HFF-Myc (cell line): Measurements from ENCODE around the gene CNIH2.

ENCODE experiments used
- DNase-seq: peaks from one replicate; pipeline ENCODE4 v3.0.0-alpha.2; 2011; ENCODE audit warnings: low read depth; ENCODE audit errors: extremely low read depth
- H3K4me3 ChIP-seq: replicated peaks from 2 replicates; pipeline ENCODE4 v1.5.1; 2011; ENCODE audit warnings: low read depth, mild to moderate bottlenecking, control low read depth, low read length
- CTCF ChIP-seq: IDR thresholded peaks from 2 replicates; pipeline ENCODE4 v1.5.1; 2012; ENCODE audit warnings: mild to moderate bottlenecking, low read depth, low read length, control low read depth; ENCODE audit errors: missing control alignments

CNIH2 gene

DNA sequence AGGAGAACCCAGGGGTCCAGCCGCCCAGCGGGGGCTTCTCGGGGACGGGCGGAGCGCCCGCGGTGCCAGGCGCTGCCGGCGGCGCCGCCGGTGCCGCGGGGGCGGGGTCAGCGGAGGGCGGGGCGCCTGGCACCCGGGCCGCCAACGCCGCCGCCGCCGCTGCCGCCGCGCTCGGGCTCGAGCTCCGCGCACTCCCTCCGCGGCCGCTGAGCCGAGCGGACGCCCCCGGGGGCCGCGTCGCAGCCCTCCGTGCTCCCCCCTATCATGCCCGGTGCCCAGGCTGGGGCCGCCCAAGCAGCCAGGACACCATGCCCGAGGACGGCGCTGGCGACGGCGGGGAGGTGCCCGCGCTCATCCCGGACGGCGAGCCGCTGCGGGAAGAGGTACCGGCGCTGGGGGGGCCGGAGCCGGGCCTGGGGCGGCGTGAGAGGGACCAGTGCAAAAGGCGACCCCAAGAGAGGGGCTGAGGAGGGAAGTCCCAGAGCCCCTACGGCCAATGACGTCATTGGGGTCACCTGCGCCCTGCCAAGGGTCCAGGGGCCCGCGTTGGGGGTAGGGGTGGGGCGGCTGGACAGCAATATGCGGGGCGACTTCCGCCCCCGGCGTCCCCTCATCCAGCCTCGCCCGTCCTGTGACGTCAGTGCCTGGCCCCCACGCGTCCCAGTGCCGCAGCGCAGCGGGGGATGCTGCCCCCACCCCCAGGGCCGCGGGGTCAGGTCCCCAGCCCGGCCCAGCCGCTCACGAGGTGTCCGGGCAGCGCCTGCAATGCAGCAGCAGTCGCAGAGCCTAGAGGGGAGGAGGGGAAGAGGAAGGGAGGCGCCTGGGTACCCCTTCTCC lies 13.9 kb downstream of the CNIH2 start, which contains the start of gene TMEM151A:
TSS of gene TMEM151A (plus strand) at position 189 of the 837 bp plus-strand sequence. CDS start at position 309, 120 bp downstream.
- no peak within 1 kb of the TSS for H3K4me3 ChIP-seq
- TF ChIP-seq CTCF = no peak
- DNase-seq = no peak

GRCh38 chr11:66292543-66293332 lies 14.8 kb downstream of the CNIH2 start:
- no peak for DNase-seq
- no peak overlapping the region for H3K4me3 ChIP-seq
- no peak for TF ChIP-seq CTCF

DNA sequence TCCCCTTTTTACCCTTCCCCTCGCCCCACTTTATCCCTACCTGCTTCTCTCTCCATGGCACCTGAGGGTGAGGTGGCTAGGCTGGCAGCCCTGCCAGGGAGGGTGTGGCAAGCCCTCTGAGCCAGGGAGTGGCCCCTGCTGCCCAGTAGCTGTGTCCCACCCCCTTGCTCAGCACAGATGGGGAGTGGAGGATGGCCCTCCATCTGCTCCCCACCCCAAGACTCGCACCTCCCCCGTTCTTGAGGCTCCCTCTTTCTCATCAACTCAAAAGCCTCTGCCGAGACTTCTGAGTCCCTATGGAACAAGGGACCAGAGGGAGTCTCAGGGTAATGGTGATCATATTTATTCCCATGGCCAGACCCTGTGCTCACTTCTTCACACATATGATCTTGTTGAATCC lies 15.4 kb downstream of the CNIH2 start:
- TF ChIP-seq CTCF = no peak
- H3K4me3 ChIP-seq = no peak overlapping the region
- DNase-seq = no peak

GRCh38 chr11:66293777-66294625 lies 16.0 kb downstream of the CNIH2 start:
- DNase-seq = no peak
- H3K4me3 ChIP-seq = no peak overlapping the region
- no peak for TF ChIP-seq CTCF

GRCh38 chr11:66294626-66295620 lies 16.9 kb downstream of the CNIH2 start:
- no peak for TF ChIP-seq CTCF
- no peak for DNase-seq
- H3K4me3 ChIP-seq = no peak overlapping the region
